ENCODE results near the gene PRSS57. TPM values are rescaled to one million over a fixed set of nuclear protein-coding genes. Genes with fewer than 3 reads are reported as not detected.

PRSS57 gene
- polyA plus RNA-seq, 3 donors: 0.16 to 1.4 (median 0.78) TPM

- Histone ChIP-seq H3K27me3 (ENCODE audit: control insufficient read depth in 2 of 2, insufficient read depth in 2 of 2, low read length in 2 of 2) (no peaks in the 10 kb centered on the region), H3K4me2 (replicated peaks; ENCODE audit: extremely low read depth, low read length, poor library complexity, severe bottlenecking) (peak overlapping the region; percentile 88), H3K79me2 (ENCODE audit: insufficient read depth, low read length) (peaks cover 24% of the 10 kb centered on the region), H3K4me1 (ENCODE audit: control insufficient read depth in 1 of 2, insufficient read depth in 2 of 2, low read length in 2 of 2) (peaks cover 50 to 51% of the 10 kb centered on the region in 2 donors), H3K27ac (ENCODE audit: low read depth in 1 of 2, low read length in 2 of 2) (no peak overlapping the region), H3K9me3 (replicated peaks in 1 of 2; ENCODE audit: control insufficient read depth in 1 of 2, insufficient read depth in 1 of 2, low read length in 2 of 2) (no peaks in the 10 kb centered on the region), H2AFZ (ENCODE audit: insufficient read depth, low read depth, low read length, poor library complexity, severe bottlenecking) (peak overlapping the region; percentile 96), H4K20me1 (ENCODE audit: insufficient read depth, low read length) (no peaks in the 10 kb centered on the region), H3K9ac (ENCODE audit: insufficient read depth, low read length, poor library complexity, severe bottlenecking) (peak overlapping the region; percentile 67), H3K4me3 (replicated peaks in 1 of 3; ENCODE audit: low read depth in 2 of 3, low read length in 3 of 3) (peak overlapping the region; percentile 21 to 72 (median 42)), H3K36me3 (replicated peaks in 1 of 2; ENCODE audit: control insufficient read depth in 1 of 2, insufficient read depth in 2 of 2, low read length in 2 of 2) (no peaks in the 10 kb centered on the region)
- 2% methylated on average over 34 of the region's 41 CpGs for WGBS (ENCODE audit: insufficient coverage)
- TF ChIP-seq, protein P1, sequence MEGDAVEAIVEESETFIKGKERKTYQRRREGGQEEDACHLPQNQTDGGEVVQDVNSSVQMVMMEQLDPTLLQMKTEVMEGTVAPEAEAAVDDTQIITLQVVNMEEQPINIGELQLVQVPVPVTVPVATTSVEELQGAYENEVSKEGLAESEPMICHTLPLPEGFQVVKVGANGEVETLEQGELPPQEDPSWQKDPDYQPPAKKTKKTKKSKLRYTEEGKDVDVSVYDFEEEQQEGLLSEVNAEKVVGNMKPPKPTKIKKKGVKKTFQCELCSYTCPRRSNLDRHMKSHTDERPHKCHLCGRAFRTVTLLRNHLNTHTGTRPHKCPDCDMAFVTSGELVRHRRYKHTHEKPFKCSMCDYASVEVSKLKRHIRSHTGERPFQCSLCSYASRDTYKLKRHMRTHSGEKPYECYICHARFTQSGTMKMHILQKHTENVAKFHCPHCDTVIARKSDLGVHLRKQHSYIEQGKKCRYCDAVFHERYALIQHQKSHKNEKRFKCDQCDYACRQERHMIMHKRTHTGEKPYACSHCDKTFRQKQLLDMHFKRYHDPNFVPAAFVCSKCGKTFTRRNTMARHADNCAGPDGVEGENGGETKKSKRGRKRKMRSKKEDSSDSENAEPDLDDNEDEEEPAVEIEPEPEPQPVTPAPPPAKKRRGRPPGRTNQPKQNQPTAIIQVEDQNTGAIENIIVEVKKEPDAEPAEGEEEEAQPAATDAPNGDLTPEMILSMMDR (IDR thresholded peaks at IDR 0.05): no peak
- Mint-ChIP-seq H3K27ac (peak overlapping the region in 1 of 7 donors; percentile 66), H3K36me3 (no peaks in the 10 kb centered on the region), H3K4me1 (peaks cover 42% of the 10 kb centered on the region), H3K27me3 (ENCODE audit: low read depth in 3 of 3) (peaks cover 6 to 9% (median 7%) of the 10 kb centered on the region in 3 donors), H3K4me3 (peak overlapping the region; percentile 73 to 82), H3K9me3 (peaks cover 0 to 3% (median 0%) of the 10 kb centered on the region in 7 donors)
- intact Hi-C loops (cut with micrococcal nuclease): no loop called here
- DNase-seq: no peak
Measured at GRCh38 chr19:694481-695351, 536 bp downstream of the PRSS57 start.

DNA sequence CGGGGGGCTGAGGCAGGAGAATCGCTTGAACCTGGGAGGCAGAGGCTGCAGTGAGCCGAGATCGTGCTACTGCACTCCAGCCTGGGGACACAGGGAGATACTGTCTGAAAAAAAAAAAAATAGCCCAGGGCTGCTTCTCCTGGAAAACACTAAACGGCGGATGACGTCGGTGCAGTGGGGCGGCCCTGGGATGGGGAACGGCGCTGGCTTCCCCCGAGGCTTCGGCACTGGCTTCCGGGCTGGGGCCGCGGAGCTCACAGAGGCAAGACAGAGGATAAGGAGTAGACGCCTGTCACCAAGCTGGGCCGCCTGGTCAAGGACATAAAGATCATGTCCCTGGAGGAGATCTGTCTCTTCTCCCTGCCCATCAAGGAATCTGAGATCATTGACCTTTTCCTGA lies 5.0 kb downstream of the PRSS57 start:
- Mint-ChIP-seq H3K9me3 (peaks cover 0 to 6% (median 0%) of the 10 kb centered on the region in 7 donors), H3K4me3 (no peak overlapping the region), H3K27ac (no peak overlapping the region), H3K4me1 (peaks cover 12% of the 10 kb centered on the region), H3K36me3 (no peaks in the 10 kb centered on the region), H3K27me3 (ENCODE audit: low read depth in 3 of 3) (peaks cover 2 to 6% (median 3%) of the 10 kb centered on the region in 3 donors)
- Histone ChIP-seq H2AFZ (ENCODE audit: insufficient read depth, low read depth, low read length, poor library complexity, severe bottlenecking) (no peak overlapping the region), H3K9me3 (replicated peaks in 1 of 2; ENCODE audit: control insufficient read depth in 1 of 2, insufficient read depth in 1 of 2, low read length in 2 of 2) (no peaks in the 10 kb centered on the region), H3K4me1 (ENCODE audit: control insufficient read depth in 1 of 2, insufficient read depth in 2 of 2, low read length in 2 of 2) (peaks cover 8 to 9% of the 10 kb centered on the region in 2 donors), H3K9ac (ENCODE audit: insufficient read depth, low read length, poor library complexity, severe bottlenecking) (no peak overlapping the region), H3K27ac (ENCODE audit: low read depth in 1 of 2, low read length in 2 of 2) (no peak overlapping the region), H3K4me2 (replicated peaks; ENCODE audit: extremely low read depth, low read length, poor library complexity, severe bottlenecking) (no peak overlapping the region), H3K4me3 (replicated peaks in 1 of 3; ENCODE audit: low read depth in 2 of 3, low read length in 3 of 3) (no peak overlapping the region), H3K79me2 (ENCODE audit: insufficient read depth, low read length) (peaks cover 7% of the 10 kb centered on the region), H3K27me3 (ENCODE audit: control insufficient read depth in 2 of 2, insufficient read depth in 2 of 2, low read length in 2 of 2) (no peaks in the 10 kb centered on the region), H3K36me3 (replicated peaks in 1 of 2; ENCODE audit: control insufficient read depth in 1 of 2, insufficient read depth in 2 of 2, low read length in 2 of 2) (no peaks in the 10 kb centered on the region), H4K20me1 (ENCODE audit: insufficient read depth, low read length) (no peaks in the 10 kb centered on the region)
- DNase-seq: no peak
- TF ChIP-seq, protein P1 (IDR thresholded peaks at IDR 0.05): no peak
- intact Hi-C loops (cut with micrococcal nuclease): no loop called here
- 94% methylated on average over 11 of the region's 18 CpGs for WGBS (ENCODE audit: insufficient coverage)

Data from CD14-positive monocyte (primary cell).